Measurements from ENCODE around the gene TSPYL1.
A peak's percentile ranks its signal among the peaks of the same experiment; 100 is the strongest.
"Not testable (repeated sequence)": the region's sequence is repeated elsewhere in the genome, so short reads cannot be mapped to it uniquely, and the experiment has no call there.

TSPYL1 gene

GRCh38 chr6:116279232-116280160, at the start of gene TSPYL1:
Gene TSPYL1 (minus strand): TSS chr6:116279930. CDS start chr6:116279830, 100 bp downstream.
- peak; percentile 96 to 97 for DNase-seq

GRCh38 chr6:116329156-116329555, 49.4 kb upstream of the TSPYL1 start:
- DNase-seq: no peak

- DNase-seq: no peak
Measured at GRCh38 chr6:116328528-116328903, 48.8 kb upstream of the TSPYL1 start.

- no peak for DNase-seq
Measured at GRCh38 chr6:116327803-116328527, 48.2 kb upstream of the TSPYL1 start.

- no peak for DNase-seq
Measured at GRCh38 chr6:116326996-116327395, 47.3 kb upstream of the TSPYL1 start.

- no peak for DNase-seq
Measured at GRCh38 chr6:116326181-116326671, 46.5 kb upstream of the TSPYL1 start.

GRCh38 chr6:116325634-116326132, 46.0 kb upstream of the TSPYL1 start:
- DNase-seq: not testable (repeated sequence)

GRCh38 chr6:116323863-116324262, 44.1 kb upstream of the TSPYL1 start:
- DNase-seq: no peak

GRCh38 chr6:116321933-116322332, 42.2 kb upstream of the TSPYL1 start:
- DNase-seq: not testable (repeated sequence)

- no peak for DNase-seq
Measured at GRCh38 chr6:116316772-116317467, 37.2 kb upstream of the TSPYL1 start.

- peak in 1 of 2 donors; percentile 7 for DNase-seq
Measured at GRCh38 chr6:116314878-116315277, 35.1 kb upstream of the TSPYL1 start.

GRCh38 chr6:116314218-116314617, 34.5 kb upstream of the TSPYL1 start:
- no peak for DNase-seq

- no peak for DNase-seq
Measured at GRCh38 chr6:116313101-116313776, 33.5 kb upstream of the TSPYL1 start.

- DNase-seq: no peak
Measured at GRCh38 chr6:116309657-116310056, 29.9 kb upstream of the TSPYL1 start.

GRCh38 chr6:116309001-116309400, 29.3 kb upstream of the TSPYL1 start:
- no peak for DNase-seq

- no peak for DNase-seq
Measured at GRCh38 chr6:116307633-116308032, 27.9 kb upstream of the TSPYL1 start.

- DNase-seq: no peak
Measured at GRCh38 chr6:116307001-116307400, 27.3 kb upstream of the TSPYL1 start.

GRCh38 chr6:116304538-116305097, 24.9 kb upstream of the TSPYL1 start:
- DNase-seq: no peak

GRCh38 chr6:116301104-116301503, 21.4 kb upstream of the TSPYL1 start:
- DNase-seq: no peak

GRCh38 chr6:116300566-116300965, 20.8 kb upstream of the TSPYL1 start:
- no peak for DNase-seq

- DNase-seq: no peak
Measured at GRCh38 chr6:116298973-116299372, 19.2 kb upstream of the TSPYL1 start.

- no peak for DNase-seq
Measured at GRCh38 chr6:116298273-116298672, 18.5 kb upstream of the TSPYL1 start.
